ENCODE data around the gene ERCC2. TPM values are rescaled to one million over a fixed set of nuclear protein-coding genes. Genes with fewer than 3 reads are reported as not detected.

ERCC2 gene
- total RNA-seq (10 to 100 TPM; 46.4 to 49.8 TPM), polyA plus RNA-seq (ENCODE audit: insufficient read depth, low read depth, low replicate concordance) (37.5 TPM)
- long read RNA-seq, donor 1, full-length matches to known transcripts, result 6 of 6 reads
- long read RNA-seq, donor 1, partial matches to known transcripts, result 0 of 6 reads
- long read RNA-seq, donor 1, other reads (novel, unspliced or antisense), result 0 of 6 reads
- long read RNA-seq, donor 2, result 0 reads

DNA sequence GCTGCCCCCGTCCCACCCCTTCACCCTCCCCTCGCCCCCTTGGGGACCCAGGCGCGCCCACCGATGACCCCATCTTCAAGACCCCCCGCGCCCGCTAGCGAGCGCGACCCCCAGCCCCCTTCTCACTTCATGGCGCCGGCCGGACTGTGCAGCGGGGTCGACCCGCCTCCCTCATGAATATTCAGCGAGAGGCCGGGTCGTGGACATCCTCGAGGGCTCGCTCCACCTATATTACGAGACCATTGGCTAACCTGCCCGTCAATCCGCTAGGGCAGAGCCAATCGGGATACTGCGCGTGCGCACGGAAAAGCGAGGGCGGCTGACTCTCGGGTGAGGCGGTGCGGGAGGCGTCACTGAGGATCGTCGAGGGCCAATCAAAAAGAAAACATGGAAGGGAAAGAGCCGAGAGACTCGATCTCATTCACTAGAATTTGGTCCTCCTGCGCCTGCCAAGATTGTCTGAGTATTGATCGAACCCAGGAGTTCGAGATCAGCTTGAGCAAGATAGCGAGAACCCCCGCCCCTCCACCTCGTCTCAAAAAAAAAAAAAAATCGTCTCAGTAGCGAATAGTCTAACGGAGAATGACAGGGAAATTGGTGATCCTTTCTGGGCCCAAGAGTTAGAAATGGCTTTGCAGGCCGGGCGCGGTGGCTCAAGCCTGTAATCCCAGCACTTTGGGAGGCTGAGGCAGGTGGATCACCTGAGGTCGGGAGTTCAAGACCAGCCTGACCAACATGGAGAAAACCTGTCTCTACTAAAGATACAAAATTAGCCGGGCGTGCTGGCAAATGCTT, at the start of gene ERCC2:
ERCC2 (minus strand) TSS at position 164 of the 795 bp plus-strand sequence; CDS start at position 131, 33 bp downstream.
- peaks cover 6% of the 10 kb centered on the region for H3K4me1 ChIP-seq
- peak within 1 kb of the TSS; percentile 71 to 78 for H3K4me3 ChIP-seq
- TF ChIP-seq, protein P1, sequence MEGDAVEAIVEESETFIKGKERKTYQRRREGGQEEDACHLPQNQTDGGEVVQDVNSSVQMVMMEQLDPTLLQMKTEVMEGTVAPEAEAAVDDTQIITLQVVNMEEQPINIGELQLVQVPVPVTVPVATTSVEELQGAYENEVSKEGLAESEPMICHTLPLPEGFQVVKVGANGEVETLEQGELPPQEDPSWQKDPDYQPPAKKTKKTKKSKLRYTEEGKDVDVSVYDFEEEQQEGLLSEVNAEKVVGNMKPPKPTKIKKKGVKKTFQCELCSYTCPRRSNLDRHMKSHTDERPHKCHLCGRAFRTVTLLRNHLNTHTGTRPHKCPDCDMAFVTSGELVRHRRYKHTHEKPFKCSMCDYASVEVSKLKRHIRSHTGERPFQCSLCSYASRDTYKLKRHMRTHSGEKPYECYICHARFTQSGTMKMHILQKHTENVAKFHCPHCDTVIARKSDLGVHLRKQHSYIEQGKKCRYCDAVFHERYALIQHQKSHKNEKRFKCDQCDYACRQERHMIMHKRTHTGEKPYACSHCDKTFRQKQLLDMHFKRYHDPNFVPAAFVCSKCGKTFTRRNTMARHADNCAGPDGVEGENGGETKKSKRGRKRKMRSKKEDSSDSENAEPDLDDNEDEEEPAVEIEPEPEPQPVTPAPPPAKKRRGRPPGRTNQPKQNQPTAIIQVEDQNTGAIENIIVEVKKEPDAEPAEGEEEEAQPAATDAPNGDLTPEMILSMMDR (IDR thresholded peaks at IDR 0.05), result no peak
- no peak for TF ChIP-seq POLR2A (IDR thresholded peaks at IDR 0.05)
- no peaks in the 10 kb centered on the region for H3K36me3 ChIP-seq (ENCODE audit: low read depth, missing control alignments)
- intact Hi-C loops (cut with DNase I; ENCODE audit: low total_unique reads), result no loop called here
- H3K9me3 ChIP-seq, result no peaks in the 10 kb centered on the region
- DNase-seq, result peak; percentile 99
- WGBS, 2 donors, result 2 to 3% methylated on average over 37 to 54 of the region's 55 CpGs
- no peaks in the 10 kb centered on the region for H3K27me3 ChIP-seq
- H3K27ac ChIP-seq, result peak within 1 kb of the TSS; percentile 70 to 85

DNA sequence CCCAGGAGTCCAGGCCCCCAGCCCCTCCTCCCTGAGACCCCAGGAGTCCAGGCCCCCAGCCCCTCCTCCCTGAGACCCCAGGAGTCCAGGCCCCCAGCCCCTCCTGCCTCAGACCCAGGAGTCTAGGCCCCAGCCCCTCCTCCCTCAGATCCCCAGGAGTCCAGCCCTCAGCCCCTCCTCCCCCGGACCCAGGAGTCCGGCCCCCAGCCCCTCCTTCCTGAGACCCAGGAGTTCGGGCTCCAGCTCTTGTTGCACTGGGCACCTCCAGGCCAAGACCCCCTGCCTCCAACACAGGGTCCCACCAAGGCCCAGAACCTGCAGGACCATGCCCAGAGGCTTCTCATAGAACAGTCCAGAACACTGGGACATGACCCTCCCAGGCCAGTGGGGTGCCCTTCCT, 49.5 kb upstream of the ERCC2 start:
- Histone ChIP-seq H3K36me3 (ENCODE audit: low read depth, missing control alignments) (no peaks in the 10 kb centered on the region), H3K4me3 (no peak overlapping the region), H3K27ac (no peak overlapping the region), H3K27me3 (no peaks in the 10 kb centered on the region), H3K9me3 (no peaks in the 10 kb centered on the region), H3K4me1 (peaks cover 12% of the 10 kb centered on the region)
- intact Hi-C loops (cut with DNase I; ENCODE audit: low total_unique reads), result no loop called here
- no peak for DNase-seq
- WGBS, 2 donors, result 20 to 33% methylated on average over 1 of the region's 3 CpGs
- TF ChIP-seq, protein P1 (IDR thresholded peaks at IDR 0.05), result no peak
- TF ChIP-seq POLR2A (IDR thresholded peaks at IDR 0.05), result no peak

DNA sequence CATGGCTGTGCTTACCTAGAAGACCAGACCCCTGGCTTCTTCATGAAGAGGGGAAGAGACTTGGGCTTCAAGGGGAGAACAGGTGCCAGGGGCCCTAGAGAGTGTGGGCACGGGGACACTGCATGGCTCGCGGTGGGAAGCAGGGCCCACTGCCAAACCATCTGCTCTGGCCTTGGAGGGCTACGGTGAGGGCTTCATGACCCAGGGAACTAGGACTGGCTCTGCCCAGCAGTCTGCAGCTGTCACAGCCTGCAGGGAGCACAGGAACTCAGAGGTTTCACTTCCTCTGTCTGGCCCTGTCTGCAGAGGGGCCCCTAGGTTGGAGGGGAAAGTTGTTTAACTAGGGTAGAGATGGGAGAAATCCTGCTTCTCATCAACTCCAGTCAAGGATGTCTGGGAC, 49.0 kb upstream of the ERCC2 start:
- no peaks in the 10 kb centered on the region for H3K9me3 ChIP-seq
- H3K4me1 ChIP-seq, result peaks cover 10% of the 10 kb centered on the region
- no peak for DNase-seq
- no peaks in the 10 kb centered on the region for H3K36me3 ChIP-seq (ENCODE audit: low read depth, missing control alignments)
- H3K4me3 ChIP-seq, result no peak overlapping the region
- TF ChIP-seq, protein P1 (IDR thresholded peaks at IDR 0.05), result no peak
- TF ChIP-seq POLR2A (IDR thresholded peaks at IDR 0.05), result no peak
- no peak overlapping the region for H3K27ac ChIP-seq
- intact Hi-C loops (cut with DNase I; ENCODE audit: low total_unique reads), result no loop called here
- 16 to 69% methylated on average over 3 to 4 of the region's 4 CpGs for WGBS, 2 donors
- no peaks in the 10 kb centered on the region for H3K27me3 ChIP-seq

DNA sequence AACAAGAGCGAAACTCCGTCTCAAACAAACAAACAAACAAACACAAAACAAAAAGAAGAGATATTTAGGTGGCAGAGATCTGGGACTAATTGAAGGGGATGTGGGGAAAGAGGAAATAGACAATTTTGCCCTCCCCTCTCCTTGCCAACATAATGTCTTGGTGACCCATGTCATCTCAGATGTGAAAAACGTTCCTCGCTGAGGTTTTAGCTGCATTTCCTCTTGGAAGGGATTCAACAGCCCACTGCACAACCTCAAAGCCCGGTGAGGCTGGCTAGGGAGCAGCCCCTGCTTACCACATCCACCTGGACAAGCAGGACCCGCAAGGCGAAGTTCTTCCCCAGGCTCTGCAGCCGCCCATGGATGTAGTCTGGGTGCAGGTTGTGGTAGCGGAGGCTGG, 48.4 kb upstream of the ERCC2 start:
- Histone ChIP-seq H3K27me3 (no peaks in the 10 kb centered on the region), H3K4me1 (peaks cover 5% of the 10 kb centered on the region), H3K4me3 (no peak overlapping the region), H3K27ac (no peak overlapping the region), H3K9me3 (no peaks in the 10 kb centered on the region), H3K36me3 (ENCODE audit: low read depth, missing control alignments) (no peaks in the 10 kb centered on the region)
- WGBS, 2 donors, result 79 to 88% methylated on average over 7 to 9 of the region's 9 CpGs
- no peak for DNase-seq
- intact Hi-C loops (cut with DNase I; ENCODE audit: low total_unique reads), result no loop called here
- TF ChIP-seq, protein P1 (IDR thresholded peaks at IDR 0.05), result no peak
- no peak for TF ChIP-seq POLR2A (IDR thresholded peaks at IDR 0.05)

Data from testis (tissue), 5 donors.